ENCODE measurements around the gene ZNF619. TPM values are rescaled to one million over a fixed set of nuclear protein-coding genes. Genes with fewer than 3 reads are reported as not detected.

ZNF619 gene
- total RNA-seq, 1 experiment from 2014 or later = 7.8 TPM

DNA sequence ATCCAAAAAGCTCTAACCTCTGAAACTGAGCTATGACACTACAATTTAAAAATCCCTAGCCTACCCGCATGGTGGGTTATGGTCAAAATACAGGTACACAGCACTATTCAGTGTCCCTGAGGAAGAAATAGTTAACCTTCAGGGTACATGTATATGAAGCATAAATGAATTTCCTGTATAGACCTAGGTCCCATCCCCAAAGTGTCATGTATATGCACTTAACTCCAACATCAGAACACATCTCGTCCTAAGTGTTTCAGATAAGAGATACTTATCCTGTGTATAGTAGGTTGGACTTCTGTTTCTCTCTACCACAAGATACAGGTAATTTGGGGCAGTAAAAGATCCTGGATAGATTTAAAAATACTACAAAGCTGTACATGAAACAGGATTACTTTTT is 13.3 kb upstream of the ZNF619 start:
- DNase-seq (ENCODE audit: low spot score) = no peak
- in situ Hi-C loops (cut with HindIII; ENCODE audit: low sequenced_read_pairs) = no loop called here

DNA sequence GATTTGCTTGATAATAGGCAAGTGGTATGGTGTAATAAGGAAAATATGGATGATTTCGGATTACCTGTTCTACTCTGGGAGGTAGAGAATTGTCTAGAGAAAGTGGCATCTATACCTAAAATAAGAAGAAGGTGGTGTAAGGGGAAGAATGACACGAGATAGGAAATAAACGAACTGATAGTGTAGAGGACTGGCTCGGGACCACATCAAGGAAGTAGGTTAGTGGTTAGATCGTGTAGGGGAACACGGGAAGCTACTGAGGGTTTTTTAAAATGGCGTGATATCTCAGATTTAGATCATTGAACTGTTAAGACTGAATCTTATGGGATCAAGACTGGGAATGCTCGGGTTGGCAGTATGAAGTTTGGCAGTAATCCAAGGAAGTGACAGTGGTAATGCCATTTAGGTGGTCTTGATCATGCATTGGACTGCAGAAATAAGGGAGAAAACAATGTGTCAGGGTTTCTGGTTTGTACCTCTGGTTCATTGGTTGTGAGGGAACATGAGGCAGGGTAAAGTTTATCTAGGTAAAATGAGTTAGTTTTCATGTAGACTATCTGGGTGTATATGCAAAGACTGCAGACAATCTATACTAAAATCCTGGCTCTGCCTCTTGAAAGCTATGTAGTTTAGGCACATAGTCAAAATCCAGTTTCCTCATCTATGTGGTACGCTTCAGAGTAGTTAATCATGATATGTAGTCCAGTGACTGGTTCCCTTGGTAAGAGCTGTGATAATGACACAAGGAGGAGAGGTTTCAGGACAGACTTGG is 12.4 kb upstream of the ZNF619 start:
- no peak for DNase-seq (ENCODE audit: low spot score)
- in situ Hi-C loops (cut with HindIII; ENCODE audit: low sequenced_read_pairs) = no loop called here

DNA sequence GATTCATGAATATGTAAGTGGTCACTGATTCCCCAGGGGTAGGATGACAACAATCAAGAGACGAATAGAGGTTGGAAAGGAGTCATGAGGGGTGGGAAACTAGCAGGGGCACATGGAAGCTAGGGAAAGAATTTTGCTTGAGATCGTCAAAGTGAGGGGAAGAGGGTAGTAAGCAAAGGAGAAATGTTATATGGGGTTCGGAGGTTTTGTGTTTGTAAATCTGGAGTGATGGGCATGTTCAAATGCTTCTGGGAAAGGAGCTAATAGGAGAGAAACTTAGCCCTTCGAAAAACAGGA is 11.9 kb upstream of the ZNF619 start:
- in situ Hi-C loops (cut with HindIII; ENCODE audit: low sequenced_read_pairs) = no loop called here
- DNase-seq (ENCODE audit: low spot score) = no peak

DNA sequence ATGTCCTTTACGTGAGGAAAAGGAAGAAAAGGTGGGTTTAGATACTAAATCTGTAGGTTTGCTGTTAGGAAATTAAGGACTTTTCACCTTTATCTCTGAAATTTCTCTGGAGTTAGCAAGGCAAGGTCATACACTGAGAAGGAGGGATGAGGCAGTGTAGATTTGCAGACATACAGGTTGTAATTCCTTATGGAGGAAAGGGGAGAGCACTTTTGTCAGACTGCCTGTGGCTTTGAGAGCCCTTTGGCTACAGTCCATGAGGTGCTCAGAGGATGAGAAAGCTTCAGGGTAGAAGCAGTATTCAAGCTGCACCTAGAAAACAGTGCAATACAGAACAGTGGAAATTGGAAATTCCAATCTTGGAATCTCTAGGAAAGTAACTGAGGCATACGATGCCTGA is 11.5 kb upstream of the ZNF619 start:
- no peak for DNase-seq (ENCODE audit: low spot score)
- in situ Hi-C loops (cut with HindIII; ENCODE audit: low sequenced_read_pairs) = no loop called here

DNA sequence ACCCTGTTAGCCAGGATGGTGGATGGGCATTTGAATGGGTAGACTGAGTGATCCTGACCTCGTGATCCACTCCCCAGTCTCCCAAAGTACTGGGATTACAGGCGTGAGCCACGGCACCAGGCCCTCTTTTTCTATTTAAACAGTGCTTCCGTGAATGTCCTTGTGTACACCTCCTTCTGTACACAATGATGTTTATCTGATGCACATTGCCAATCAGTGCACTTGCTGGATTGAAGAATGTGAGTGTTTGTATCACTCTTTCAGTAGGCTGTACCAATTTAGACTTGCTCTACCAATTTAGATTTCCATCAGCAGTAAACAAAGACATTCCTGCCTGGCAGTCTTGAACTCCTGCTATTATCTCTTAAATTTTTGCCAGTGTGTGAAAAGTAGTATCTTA is 8.9 kb upstream of the ZNF619 start:
- no peak for DNase-seq (ENCODE audit: low spot score)
- in situ Hi-C loops (cut with HindIII; ENCODE audit: low sequenced_read_pairs) = no loop called here

DNA sequence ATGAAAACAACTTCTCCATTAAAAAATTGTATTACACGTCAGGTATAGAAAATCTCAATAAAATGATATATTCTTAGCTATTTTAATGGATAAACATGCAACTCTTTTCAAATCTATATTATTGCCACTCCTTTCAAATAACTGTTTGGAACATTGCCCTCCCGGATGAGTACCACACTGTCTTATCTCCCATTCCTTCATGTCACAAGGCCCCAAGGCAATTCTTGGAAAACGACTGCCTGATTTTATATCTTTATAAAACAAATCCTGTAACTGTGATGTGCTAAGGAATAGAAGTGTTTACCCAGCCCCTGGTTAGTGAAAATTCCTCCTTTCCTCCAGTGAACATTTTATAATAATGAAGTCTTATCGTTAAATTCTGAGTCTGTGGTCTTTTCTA is 6.2 kb upstream of the ZNF619 start:
- no peak for DNase-seq (ENCODE audit: low spot score)
- in situ Hi-C loops (cut with HindIII; ENCODE audit: low sequenced_read_pairs) = no loop called here

DNA sequence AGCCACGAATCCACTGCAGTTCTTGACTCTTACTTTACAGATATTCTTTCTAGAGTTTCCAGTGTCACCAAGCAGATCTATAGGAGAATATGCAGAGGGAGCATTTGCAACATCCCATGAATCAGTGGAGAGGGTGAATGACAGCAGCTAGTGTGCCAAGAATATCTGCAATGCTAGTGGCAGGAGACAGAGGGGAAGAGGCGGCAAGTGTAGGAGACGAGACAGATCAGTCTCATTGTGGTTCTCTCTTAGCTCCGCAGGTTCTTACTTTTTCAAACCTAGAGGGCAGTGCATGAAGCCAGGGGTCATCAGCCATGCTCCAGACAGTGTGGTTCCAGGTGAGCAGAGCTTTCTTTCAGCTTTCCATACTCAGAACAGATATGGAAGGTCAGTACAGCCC is 744 bp downstream of the ZNF619 start:
- DNase-seq (ENCODE audit: low spot score) = peak; percentile 41
- in situ Hi-C loops (cut with HindIII; ENCODE audit: low sequenced_read_pairs) = no loop called here

DNA sequence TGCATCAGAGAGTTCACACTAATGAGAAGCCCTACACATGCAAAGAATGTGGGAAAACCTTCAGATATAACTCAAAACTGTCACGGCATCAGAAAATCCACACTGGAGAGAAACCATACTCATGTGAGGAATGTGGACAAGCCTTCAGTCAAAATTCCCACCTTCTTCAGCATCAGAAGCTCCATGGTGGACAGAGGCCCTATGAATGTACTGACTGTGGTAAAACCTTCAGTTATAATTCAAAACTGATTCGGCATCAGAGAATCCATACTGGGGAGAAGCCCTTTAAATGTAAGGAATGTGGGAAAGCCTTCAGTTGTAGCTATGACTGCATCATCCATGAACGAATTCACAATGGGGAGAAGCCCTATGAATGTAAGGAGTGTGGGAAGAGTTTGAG is 10.2 kb downstream of the ZNF619 start:
- in situ Hi-C loops (cut with HindIII; ENCODE audit: low sequenced_read_pairs) = no loop called here
- DNase-seq (ENCODE audit: low spot score) = no peak

DNA sequence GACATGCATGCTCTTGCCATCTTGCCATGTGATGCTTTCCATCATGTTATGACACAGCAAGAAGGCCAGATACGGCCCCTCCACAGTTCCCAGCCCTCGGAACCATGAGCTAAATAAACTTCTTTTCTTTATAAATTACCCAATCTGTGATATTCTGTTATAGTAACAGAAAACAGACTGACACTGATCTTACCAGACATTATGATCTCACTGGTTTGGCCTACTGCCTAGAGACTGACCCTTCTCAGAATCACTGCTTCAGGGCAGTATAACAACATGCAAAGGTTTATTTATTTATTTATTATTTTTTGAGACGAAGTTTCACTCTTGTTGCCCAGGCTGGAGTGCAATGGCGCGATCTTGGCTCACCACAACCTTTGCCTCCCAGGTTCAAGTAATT is 14.0 kb downstream of the ZNF619 start:
- DNase-seq (ENCODE audit: low spot score) = no peak
- in situ Hi-C loops (cut with HindIII; ENCODE audit: low sequenced_read_pairs) = no loop called here

DNA sequence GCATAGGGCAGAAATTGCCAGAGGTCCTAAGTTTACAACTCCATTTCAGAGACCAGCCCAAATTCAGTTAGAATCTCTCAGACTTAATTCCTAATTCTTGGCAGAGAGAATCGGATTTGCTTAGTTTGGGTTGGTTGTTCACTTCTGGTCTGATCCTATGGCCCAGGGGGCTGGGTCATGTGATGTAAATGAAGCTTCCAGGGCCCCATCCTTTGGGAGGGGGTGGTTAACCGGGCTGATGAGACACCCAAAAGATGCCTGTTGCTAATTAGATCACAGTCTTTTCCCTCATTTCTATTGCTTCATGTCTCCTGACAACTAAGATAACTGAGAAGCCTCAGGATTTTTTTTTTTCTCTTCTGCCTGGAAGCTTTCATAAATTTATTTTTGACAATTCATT is 17.8 kb downstream of the ZNF619 start:
- no peak for DNase-seq (ENCODE audit: low spot score)
- in situ Hi-C loops (cut with HindIII; ENCODE audit: low sequenced_read_pairs) = no loop called here

DNA sequence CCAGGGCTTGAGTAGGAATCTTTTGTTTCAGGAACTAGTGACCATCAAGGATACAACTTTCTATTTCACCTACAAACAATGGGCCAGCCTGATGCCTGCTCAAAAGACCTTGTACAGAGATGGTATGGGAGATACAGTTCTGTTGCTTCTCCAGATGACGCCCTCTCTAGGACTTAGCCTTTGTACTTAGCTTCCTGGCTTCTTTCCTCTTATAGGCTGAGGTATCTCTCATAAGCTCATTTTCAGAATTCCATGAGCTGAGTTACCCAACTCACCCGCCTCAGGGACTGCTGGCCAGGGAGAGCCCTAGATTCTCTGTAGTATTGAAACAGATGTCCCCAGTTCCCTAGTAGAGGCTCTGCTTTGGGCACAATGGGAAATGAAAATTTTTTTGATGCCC is 20.4 kb downstream of the ZNF619 start:
- no peak for DNase-seq (ENCODE audit: low spot score)
- in situ Hi-C loops (cut with HindIII; ENCODE audit: low sequenced_read_pairs) = no loop called here

DNA sequence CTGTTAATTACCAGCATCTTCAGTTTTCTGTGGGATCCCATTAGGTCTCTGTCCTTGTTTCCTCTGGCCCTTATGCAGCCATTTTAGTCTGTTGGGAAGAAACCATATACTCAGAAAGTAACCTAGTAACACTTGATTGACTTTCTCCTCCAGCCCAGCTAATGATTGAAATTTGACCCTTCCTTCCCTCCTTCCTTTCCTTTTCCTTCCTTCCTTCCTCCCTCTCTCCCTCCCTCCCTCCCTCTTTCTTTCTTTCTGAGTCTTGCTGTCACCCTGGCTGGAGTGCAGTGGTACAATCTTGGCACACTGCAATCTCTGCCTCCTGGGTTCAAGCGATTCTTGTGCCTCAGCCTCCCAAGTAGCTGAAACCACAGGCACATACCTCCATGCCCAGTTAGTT is 23.0 kb downstream of the ZNF619 start:
- DNase-seq (ENCODE audit: low spot score) = no peak
- in situ Hi-C loops (cut with HindIII; ENCODE audit: low sequenced_read_pairs) = no loop called here

DNA sequence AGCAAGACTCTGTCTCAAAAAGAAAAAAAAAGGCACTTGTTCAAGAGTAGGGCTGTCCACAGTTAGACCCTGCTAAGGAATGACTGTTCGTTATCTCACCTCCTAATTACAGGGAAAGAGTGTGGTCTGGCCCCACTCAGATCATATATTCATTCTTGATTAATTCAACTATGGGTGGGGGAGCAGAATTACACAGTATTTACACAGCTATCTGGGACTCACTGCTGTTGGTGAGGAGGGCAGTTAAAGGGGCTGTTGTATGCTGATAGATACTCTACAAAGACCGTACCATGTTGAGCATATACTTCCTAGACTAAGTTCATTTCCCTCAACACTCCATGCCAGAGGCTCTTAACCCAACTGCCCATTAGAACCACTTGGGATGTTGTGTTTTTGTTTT is 25.1 kb downstream of the ZNF619 start:
- no peak for DNase-seq (ENCODE audit: low spot score)
- in situ Hi-C loops (cut with HindIII; ENCODE audit: low sequenced_read_pairs) = no loop called here

DNA sequence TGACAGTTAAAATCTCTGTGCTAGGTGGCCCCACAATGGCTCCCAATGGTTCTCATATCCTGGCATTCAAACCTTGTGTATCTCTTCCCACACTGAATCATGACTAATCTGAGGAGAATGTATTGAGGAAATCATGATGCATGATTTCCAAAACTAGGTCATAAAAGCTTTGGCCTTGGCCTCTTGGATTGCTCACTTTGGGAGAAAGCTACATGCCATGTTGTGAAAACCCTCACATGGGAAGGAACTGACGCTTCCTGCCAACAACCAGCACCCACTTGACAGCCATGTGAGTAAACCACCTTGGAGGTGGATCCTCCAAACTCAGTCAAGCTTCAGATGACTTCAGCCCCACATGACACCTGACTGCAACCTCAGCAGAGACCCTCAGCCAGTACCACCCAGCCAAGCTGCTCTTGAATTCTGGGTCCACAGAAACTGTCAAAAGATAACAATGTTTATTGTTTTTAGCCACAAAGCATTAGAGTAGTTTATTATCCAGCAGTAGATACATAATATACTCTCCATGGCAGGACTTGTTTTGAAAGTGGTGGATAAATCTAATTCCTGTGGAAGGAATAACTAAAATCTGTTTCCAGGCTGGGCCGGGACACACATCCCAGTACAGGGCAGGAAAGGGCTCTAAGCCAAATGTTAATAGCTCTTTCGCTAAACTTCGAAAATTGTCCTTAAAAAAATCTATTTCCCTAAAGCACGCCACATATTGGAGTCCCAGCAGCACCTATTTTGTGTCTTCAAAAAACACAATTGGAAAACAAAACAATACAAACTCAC is 27.9 kb downstream of the ZNF619 start:
- peak; percentile 2 for DNase-seq (ENCODE audit: low spot score)
- in situ Hi-C loops (cut with HindIII; ENCODE audit: low sequenced_read_pairs) = no loop called here

DNA sequence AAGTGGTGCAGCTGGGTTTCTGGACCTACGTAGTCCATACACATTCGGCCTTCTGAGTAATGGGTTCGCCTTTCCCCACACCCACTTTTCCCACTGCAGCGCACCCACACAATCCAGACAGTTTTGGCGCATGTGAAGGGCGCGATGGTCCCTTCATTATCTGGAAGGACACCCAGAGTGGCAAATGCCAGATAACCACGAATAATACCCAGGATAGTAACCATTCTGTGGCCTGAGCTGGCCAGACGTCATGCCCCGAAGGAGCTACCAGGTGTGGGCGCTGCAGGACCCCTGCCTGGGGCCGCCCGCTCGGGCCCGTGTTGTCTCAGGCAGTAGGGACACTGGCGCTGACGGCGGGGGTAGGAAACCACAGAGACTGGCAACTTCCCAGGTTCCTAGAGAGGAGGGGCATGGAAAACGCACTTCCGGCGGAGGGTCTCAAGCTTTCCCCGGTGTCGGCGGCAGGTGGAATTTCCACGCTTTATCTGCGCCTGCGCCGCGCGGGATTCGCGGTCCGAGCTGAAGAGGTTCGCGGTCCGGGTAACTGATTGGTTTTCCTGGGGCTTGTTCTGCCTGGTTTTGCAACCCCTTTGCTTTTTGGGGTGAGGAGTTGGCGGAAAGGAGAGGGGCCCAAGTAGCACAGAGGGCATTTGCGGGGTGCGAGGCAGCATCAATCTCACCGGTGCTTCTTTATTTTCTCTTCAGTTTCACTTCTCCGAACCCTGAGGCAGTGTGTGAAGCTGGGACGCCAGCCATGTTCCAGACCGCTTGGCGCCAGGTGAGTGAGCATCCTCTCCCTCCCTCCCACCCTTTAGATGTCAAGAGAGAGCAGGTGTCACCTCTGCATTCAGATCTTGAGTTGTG is 28.9 kb downstream of the ZNF619 start, which contains the start of gene ZNF620:
Gene ZNF620, plus strand, starts transcription at position 441 of the 864 bp plus-strand sequence. Its CDS starts 314 bp downstream, at position 755.
- in situ Hi-C loops (cut with HindIII; ENCODE audit: low sequenced_read_pairs) = no loop called here
- peak; percentile 89 for DNase-seq (ENCODE audit: low spot score)

DNA sequence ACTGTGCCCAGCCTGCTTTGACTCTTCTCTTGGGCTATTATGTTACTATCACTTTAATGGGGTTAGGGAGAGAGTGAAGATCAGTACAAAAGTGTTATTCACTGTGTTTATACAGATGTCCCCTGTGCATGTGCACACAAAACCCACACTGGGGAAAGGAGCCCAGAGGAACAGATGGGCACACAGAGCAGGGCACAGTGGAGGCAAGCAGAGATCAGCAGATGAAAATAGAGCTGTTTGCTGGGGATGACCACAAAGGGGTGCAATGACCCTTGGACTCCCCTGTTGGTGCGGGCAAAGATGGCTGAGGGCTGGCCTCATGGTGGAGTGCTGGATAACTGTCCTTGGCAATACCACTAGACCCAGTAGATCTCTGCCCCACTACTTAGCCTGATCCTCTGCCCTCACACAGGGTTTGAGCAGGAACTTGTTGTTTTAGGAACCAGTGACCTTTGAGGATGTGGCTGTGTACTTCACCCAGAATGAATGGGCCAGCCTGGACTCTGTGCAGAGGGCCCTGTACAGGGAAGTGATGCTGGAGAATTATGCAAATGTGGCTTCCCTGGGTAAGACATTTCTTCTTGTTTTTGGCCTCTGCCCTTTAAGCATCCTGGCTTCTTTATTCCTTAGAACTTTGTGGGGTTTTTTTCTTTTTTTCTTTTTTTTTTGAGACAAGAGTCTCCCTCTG is 34.3 kb downstream of the ZNF619 start:
- in situ Hi-C loops (cut with HindIII; ENCODE audit: low sequenced_read_pairs) = no loop called here
- DNase-seq (ENCODE audit: low spot score) = no peak

DNA sequence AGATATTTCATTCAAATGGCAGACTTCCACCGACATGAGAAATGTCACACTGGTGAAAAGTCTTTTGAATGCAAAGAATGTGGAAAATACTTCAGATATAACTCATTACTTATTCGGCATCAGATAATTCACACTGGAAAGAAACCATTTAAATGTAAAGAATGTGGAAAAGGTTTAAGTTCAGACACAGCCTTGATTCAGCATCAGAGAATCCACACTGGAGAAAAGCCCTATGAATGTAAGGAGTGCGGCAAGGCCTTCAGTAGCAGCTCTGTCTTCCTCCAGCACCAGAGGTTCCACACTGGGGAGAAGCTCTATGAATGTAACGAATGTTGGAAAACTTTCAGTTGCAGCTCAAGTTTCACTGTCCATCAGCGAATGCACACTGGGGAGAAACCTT is 39.3 kb downstream of the ZNF619 start:
- no peak for DNase-seq (ENCODE audit: low spot score)
- in situ Hi-C loops (cut with HindIII; ENCODE audit: low sequenced_read_pairs) = no loop called here

DNA sequence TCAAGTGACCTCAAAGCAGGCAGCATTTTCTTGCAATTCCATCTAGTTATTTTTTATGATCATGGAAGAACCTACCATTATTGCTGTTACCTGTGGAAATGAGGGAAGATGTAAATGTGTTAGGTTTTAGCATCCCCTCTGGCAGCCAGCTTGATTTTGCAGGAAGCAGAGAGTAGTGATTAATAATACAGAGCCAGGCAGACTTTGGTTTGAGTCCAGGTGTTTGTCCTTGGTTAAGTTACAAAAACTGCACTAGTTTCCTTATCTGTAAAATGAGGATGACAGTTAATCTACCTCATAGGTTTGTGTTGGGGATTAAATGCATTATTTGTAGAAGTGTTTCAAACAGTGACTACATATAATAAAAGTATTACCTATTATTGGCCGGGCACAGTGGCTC is 41.1 kb downstream of the ZNF619 start:
- in situ Hi-C loops (cut with HindIII; ENCODE audit: low sequenced_read_pairs) = no loop called here

DNA sequence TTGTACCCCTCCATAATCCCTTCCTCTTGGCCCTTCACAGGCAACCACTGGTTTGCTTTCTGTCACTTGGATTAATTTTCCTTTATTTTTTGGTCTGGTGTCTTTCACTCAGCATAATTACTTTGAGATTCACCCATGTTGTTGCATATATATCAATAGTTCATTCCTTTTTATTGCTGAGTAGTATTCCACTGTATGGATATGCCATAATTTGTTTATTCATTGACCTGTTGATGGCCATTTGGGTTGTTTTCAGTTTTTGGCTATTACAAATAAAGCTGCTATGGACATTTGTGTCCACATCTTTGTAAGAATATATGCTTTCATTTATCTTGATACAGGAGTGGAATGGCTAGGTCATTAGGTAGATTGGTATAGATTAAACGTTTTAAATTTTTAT is 41.9 kb downstream of the ZNF619 start:
- DNase-seq (ENCODE audit: low spot score) = no peak

More for the DNA sequence above, 41.1 kb downstream of the ZNF619 start:
- no peak for DNase-seq (ENCODE audit: low spot score)

More for the DNA sequence above, 41.9 kb downstream of the ZNF619 start:
- in situ Hi-C loops (cut with HindIII; ENCODE audit: low sequenced_read_pairs) = no loop called here

All from G401 (cell line).